HFFc6 (cell line): ENCODE measurements around the gene LUC7L3. TPM values are rescaled to one million over a fixed set of nuclear protein-coding genes. Genes with fewer than 3 reads are reported as not detected.

Experiments used
- DNase-seq: peaks from one replicate; pipeline ENCODE4 v3.0.0-alpha.2; 2018
- H3K27ac Mint-ChIP-seq: 2 replicates; pipeline ENCODE4 v1.8.0; 2020; ENCODE audit warnings: mild to moderate bottlenecking, mixed read lengths
- H3K27me3 Mint-ChIP-seq: 2 replicates; pipeline ENCODE4 v1.8.0; 2021; ENCODE audit warnings: mild to moderate bottlenecking, moderate library complexity, mixed read lengths; ENCODE audit not compliant: insufficient read depth
- H3K36me3 Mint-ChIP-seq: 2 replicates; pipeline ENCODE4 v1.8.0; 2021; ENCODE audit warnings: low read depth, mixed read lengths
- H3K4me1 Mint-ChIP-seq: 2 replicates; pipeline ENCODE4 v1.8.0; 2020; ENCODE audit warnings: low read depth, mixed read lengths
- H3K4me3 Mint-ChIP-seq: 2 replicates; pipeline ENCODE4 v1.8.0; 2020; ENCODE audit warnings: mild to moderate bottlenecking, moderate library complexity, mixed read lengths
- H3K9me3 Mint-ChIP-seq: 2 replicates; pipeline ENCODE4 v1.8.0; 2020; ENCODE audit warnings: mild to moderate bottlenecking, mixed read lengths
- CTCF ChIP-seq: fragments of 200-600 bp; sonication (generic); IDR thresholded peaks from 2 replicates; pipeline ENCODE4 v1.5.0; 2021; ENCODE audit warnings: antibody characterized with exemption, mild to moderate bottlenecking
- total RNA-seq, 6 experiments: library from RNA; stranded (reverse); fragmentation: NEBNext Ultra II Directional; extraction: Animal tissue kit (Norgen Biotek cat#: 25700); gene quantifications; 2 replicates in 1 of 6; 3 replicates in 5 of 6; pipeline ENCODE4 v1.2.3, GENCODE V29; 2021

LUC7L3 gene
- total RNA-seq, 6 experiments from 2014 or later, result 54.0 to 76.3 (median 59.1) TPM

GRCh38 chr17:50728881-50729765, 9.7 kb downstream of the LUC7L3 start:
- H3K9me3 Mint-ChIP-seq, result no peaks in the 10 kb centered on the region
- H3K27me3 Mint-ChIP-seq, result no peaks in the 10 kb centered on the region
- no peak overlapping the region for H3K27ac Mint-ChIP-seq
- no peak for TF ChIP-seq CTCF
- H3K4me1 Mint-ChIP-seq, result peaks cover 26% of the 10 kb centered on the region
- peaks cover 5% of the 10 kb centered on the region for H3K36me3 Mint-ChIP-seq
- no peak for DNase-seq
- no peak overlapping the region for H3K4me3 Mint-ChIP-seq

GRCh38 chr17:50731575-50732460, 12.4 kb downstream of the LUC7L3 start:
- Mint-ChIP-seq H3K27ac (peak overlapping the region; percentile 40; the same call in 1 of the 2 replicates), H3K4me3 (no peak overlapping the region), H3K27me3 (no peaks in the 10 kb centered on the region), H3K9me3 (no peaks in the 10 kb centered on the region), H3K4me1 (peaks cover 27% of the 10 kb centered on the region), H3K36me3 (peaks cover 10% of the 10 kb centered on the region)
- DNase-seq, result no peak
- no peak for TF ChIP-seq CTCF

- Mint-ChIP-seq H3K9me3 (no peaks in the 10 kb centered on the region), H3K4me3 (no peak overlapping the region), H3K36me3 (peaks cover 28% of the 10 kb centered on the region), H3K4me1 (peaks cover 32% of the 10 kb centered on the region), H3K27ac (no peak overlapping the region), H3K27me3 (no peaks in the 10 kb centered on the region)
- no peak for TF ChIP-seq CTCF
- no peak for DNase-seq
Measured at GRCh38 chr17:50735287-50735686, 15.9 kb downstream of the LUC7L3 start.

- H3K36me3 Mint-ChIP-seq, result peaks cover 43% of the 10 kb centered on the region
Measured at GRCh38 chr17:50737118-50737698, 17.8 kb downstream of the LUC7L3 start.

More at GRCh38 chr17:50737118-50737698, 17.8 kb downstream of the LUC7L3 start:
- no peak overlapping the region for H3K4me3 Mint-ChIP-seq
- no peak for TF ChIP-seq CTCF
- H3K9me3 Mint-ChIP-seq, result no peaks in the 10 kb centered on the region
- no peak overlapping the region for H3K27ac Mint-ChIP-seq
- H3K27me3 Mint-ChIP-seq, result no peaks in the 10 kb centered on the region
- peaks cover 21% of the 10 kb centered on the region; the same call in 1 of the 2 replicates for H3K4me1 Mint-ChIP-seq
- no peak for DNase-seq
